H1 (cell line): ENCODE data around the gene KLK4. TPM values are rescaled to one million over a fixed set of nuclear protein-coding genes. Genes with fewer than 3 reads are reported as not detected.

Experiments used
- CTCF ChIA-PET: fragments of 300-600 bp; sonication (Branson Sonifier 250); formaldehyde crosslinking; loops from one replicate; lab custom pipeline; 2021; ENCODE audit not compliant: partially characterized antibody; lab: Charles Lee
- POLR2A ChIA-PET: fragments of 300-600 bp; sonication (Branson Sonifier 250); formaldehyde crosslinking; loops from one replicate; lab custom pipeline; 2021; ENCODE audit warnings: inconsistent platforms; ENCODE audit not compliant: partially characterized antibody; lab: Charles Lee
- DNase-seq, 2 experiments: peaks; one replicate each; pipeline versions ENCODE4 v3.0.0 to v3.0.0-alpha.2; 2010 to 2022; ENCODE audit warnings: low spot score in 2 of 2, low read depth in 1 of 2, mixed read lengths in 1 of 2
- FAIRE-seq: peaks from 2 replicates; lab custom pipeline; 2011; peaks lifted over from hg19 to GRCh38; lab: Jason Lieb, UNC
- H2AFZ ChIP-seq: 2 replicates; pipeline ENCODE4 v1.8.1; 2012; ENCODE audit warnings: low read length, inconsistent platforms
- H2AK5ac ChIP-seq: 2 replicates; pipeline ENCODE4 v1.6.1; 2013; ENCODE audit warnings: low read depth, low read length
- H2BK120ac ChIP-seq: replicated peaks from 2 replicates; pipeline ENCODE3; 2013; ENCODE audit warnings: low read depth, low read length, inconsistent platforms
- H2BK12ac ChIP-seq: 2 replicates; pipeline ENCODE4 v1.6.1; 2013; ENCODE audit warnings: low read depth, low read length
- H2BK15ac ChIP-seq: 2 replicates; pipeline ENCODE4 v1.6.1; 2013; ENCODE audit warnings: low read length
- H2BK20ac ChIP-seq: 2 replicates; pipeline ENCODE4 v1.6.1; 2013; ENCODE audit warnings: low read length
- H2BK5ac ChIP-seq: 2 replicates; pipeline ENCODE4 v1.6.1; 2013; ENCODE audit warnings: low read depth, low read length
- H3K14ac ChIP-seq: 2 replicates; pipeline ENCODE4 v1.6.1; 2013; ENCODE audit warnings: inconsistent platforms; ENCODE audit not compliant: insufficient read length
- H3K18ac ChIP-seq: 2 replicates; pipeline ENCODE4 v1.6.1; 2013; ENCODE audit warnings: low read length; ENCODE audit errors: extremely low read depth
- H3K23ac ChIP-seq: 2 replicates; pipeline ENCODE4 v1.6.1; 2013; ENCODE audit warnings: inconsistent platforms; ENCODE audit not compliant: insufficient read length
- H3K23me2 ChIP-seq: 2 replicates; pipeline ENCODE4 v1.6.1; 2013; ENCODE audit warnings: low read depth, low read length
- H3K27ac ChIP-seq: 2 replicates; pipeline ENCODE4 v1.6.1; 2011; ENCODE audit warnings: low read depth, low read length, inconsistent platforms
- H3K27me3 ChIP-seq, 4 experiments: replicated peaks in 1 of 4; 1 replicate in 1 of 4; 2 replicates in 3 of 4; pipeline versions ENCODE4 v1.6.1 to v1.8.1; 2011 to 2013; ENCODE audit warnings: low read length in 3 of 4, mild to moderate bottlenecking in 3 of 4, inconsistent platforms in 2 of 4, mixed read lengths in 2 of 4, moderate library complexity in 1 of 4; ENCODE audit not compliant: control insufficient read depth in 3 of 4, insufficient read depth in 3 of 4; ENCODE audit errors: extremely low read depth in 1 of 4
- H3K36me3 ChIP-seq, 4 experiments: 2 replicates each; pipeline versions ENCODE4 v1.6.1 to v1.8.1; 2011 to 2013; ENCODE audit warnings: mild to moderate bottlenecking in 4 of 4, low read length in 3 of 4, moderate library complexity in 2 of 4, control low read depth in 1 of 4, inconsistent platforms in 1 of 4; ENCODE audit not compliant: insufficient read depth in 4 of 4, control insufficient read depth in 2 of 4
- H3K4ac ChIP-seq: replicated peaks from 2 replicates; pipeline ENCODE3; 2013; ENCODE audit warnings: low read length, low read depth, mixed read lengths, inconsistent platforms; ENCODE audit not compliant: insufficient read length
- H3K4me1 ChIP-seq, 4 experiments: replicated peaks in 1 of 4; 1 replicate in 1 of 4; 2 replicates in 3 of 4; pipeline versions ENCODE4 v1.6.1 to v1.8.1; 2011 to 2013; ENCODE audit warnings: low read length in 3 of 4, inconsistent platforms in 2 of 4, mixed read lengths in 1 of 4; ENCODE audit not compliant: insufficient read depth in 4 of 4, control insufficient read depth in 3 of 4
- H3K4me2 ChIP-seq, 2 experiments: 2 replicates each; pipeline versions ENCODE4 v1.6.1 to v1.8.1; 2011 to 2013; ENCODE audit warnings: low read depth in 2 of 2, low read length in 2 of 2, control low read depth in 1 of 2, inconsistent platforms in 1 of 2, mild to moderate bottlenecking in 1 of 2; ENCODE audit not compliant: insufficient read depth in 1 of 2
- H3K4me3 ChIP-seq, 4 experiments: fragments of 200-600, 300-600 bp in 1 of 4; sonication (generic), shearing (Covaris generic), sonication (Bioruptor Twin) in 1 of 4; 2 replicates each; pipeline versions ENCODE4 v1.5.1 to v1.8.1; 2011 to 2016; ENCODE audit warnings: low read length in 4 of 4, low read depth in 3 of 4, control low read depth in 2 of 4, inconsistent platforms in 2 of 4, mild to moderate bottlenecking in 2 of 4, mixed read lengths in 1 of 4, moderate library complexity in 1 of 4; ENCODE audit not compliant: insufficient read depth in 2 of 4; ENCODE audit errors: extremely low read depth in 1 of 4
- H3K56ac ChIP-seq: replicated peaks from 2 replicates; pipeline ENCODE3; 2013; ENCODE audit warnings: low read depth, mild to moderate bottlenecking, mixed read lengths, low read length, inconsistent platforms; ENCODE audit not compliant: insufficient read length
- H3K79me1 ChIP-seq: 2 replicates; pipeline ENCODE4 v1.6.1; 2013; ENCODE audit warnings: low read depth, low read length, control low read depth
- H3K79me2 ChIP-seq, 2 experiments: 2 replicates each; pipeline versions ENCODE4 v1.6.1 to v1.8.1; 2012 to 2013; ENCODE audit warnings: low read length in 2 of 2, mild to moderate bottlenecking in 2 of 2, inconsistent platforms in 1 of 2; ENCODE audit not compliant: insufficient read depth in 2 of 2, control insufficient read depth in 1 of 2
- H3K9ac ChIP-seq, 4 experiments: replicated peaks in 1 of 4; 1 replicate in 1 of 4; 2 replicates in 3 of 4; pipeline versions ENCODE4 v1.6.1 to v1.8.1; 2011 to 2013; ENCODE audit warnings: low read depth in 3 of 4, low read length in 3 of 4, control low read depth in 2 of 4, mild to moderate bottlenecking in 2 of 4, moderate library complexity in 2 of 4, inconsistent platforms in 1 of 4; ENCODE audit errors: extremely low read depth in 1 of 4
- H3K9me3 ChIP-seq, 2 experiments: 2 replicates each; pipeline versions ENCODE4 v1.6.1 to v1.8.1; 2012 to 2013; ENCODE audit warnings: mild to moderate bottlenecking in 2 of 2, moderate library complexity in 2 of 2, control low read depth in 1 of 2, inconsistent platforms in 1 of 2, low read depth in 1 of 2, low read length in 1 of 2, mixed read lengths in 1 of 2; ENCODE audit not compliant: insufficient read depth in 2 of 2
- H4K20me1 ChIP-seq, 2 experiments: replicated peaks in 1 of 2; 2 replicates each; pipeline versions ENCODE3 to v1.8.1; 2011 to 2013; ENCODE audit warnings: inconsistent platforms in 2 of 2, low read length in 2 of 2, mild to moderate bottlenecking in 1 of 2; ENCODE audit not compliant: insufficient read depth in 2 of 2, control insufficient read depth in 1 of 2
- H4K5ac ChIP-seq: 2 replicates; pipeline ENCODE4 v1.6.1; 2013; ENCODE audit warnings: low read length, low read depth, mixed read lengths, inconsistent platforms; ENCODE audit not compliant: insufficient read length
- H4K8ac ChIP-seq: 2 replicates; pipeline ENCODE4 v1.8.0; 2013; ENCODE audit warnings: mild to moderate bottlenecking, moderate library complexity, low read length, inconsistent platforms; ENCODE audit not compliant: insufficient read depth; ENCODE audit errors: extremely low read depth
- H4K91ac ChIP-seq: replicated peaks from 2 replicates; pipeline ENCODE3; 2013; ENCODE audit warnings: low read length, mixed read lengths, inconsistent platforms; ENCODE audit not compliant: insufficient read length
- CHD2 ChIP-seq: IDR thresholded peaks from 2 replicates; pipeline ENCODE4 v1.6.1; 2012; ENCODE audit warnings: low read length, improper control_type of control experiment
- CREB1 ChIP-seq: IDR thresholded peaks from 2 replicates; pipeline ENCODE4 v1.6.1; 2012; ENCODE audit warnings: inconsistent platforms
- CTCF ChIP-seq, 3 experiments: IDR thresholded peaks; 1 replicate in 2 of 3; 2 replicates in 1 of 3; pipeline versions ENCODE4 v1.5.1 to v1.6.1; 2011; ENCODE audit warnings: low read length in 3 of 3, mild to moderate bottlenecking in 3 of 3, inconsistent platforms in 2 of 3, low read depth in 1 of 3, moderate library complexity in 1 of 3; ENCODE audit not compliant: insufficient read depth in 1 of 3; ENCODE audit errors: control extremely low read depth in 1 of 3
- KDM4A ChIP-seq: IDR thresholded peaks from one replicate; pipeline ENCODE4 v1.7.1; 2012; ENCODE audit warnings: low read depth, mild to moderate bottlenecking, moderate library complexity, low read length, inconsistent platforms; ENCODE audit not compliant: severe bottlenecking
- RAD21 ChIP-seq, 2 experiments: IDR thresholded peaks in 1 of 2; conservative IDR thresholded peaks in 1 of 2; 2 replicates each; pipeline ENCODE4 v1.6.1; 2011; ENCODE audit warnings: low read depth in 2 of 2, low read length in 2 of 2, improper control_type of control experiment in 1 of 2, inconsistent platforms in 1 of 2, mild to moderate bottlenecking in 1 of 2, moderate library complexity in 1 of 2
- WGBS, 2 experiments: shearing (Covaris generic) in 1 of 2; methylation state at CpG; one replicate each; pipeline versions ENCODE4 v1.1.6 to v1.1.7; 2013 to 2015; ENCODE audit warnings: low lambda C conversion rate in 2 of 2, mixed read lengths in 2 of 2, inconsistent platforms in 1 of 2, low coverage in 1 of 2, missing lambda C conversion rate in 1 of 2; ENCODE audit not compliant: insufficient replicate concordance in 2 of 2, insufficient coverage in 1 of 2, insufficient read length in 1 of 2; ENCODE audit errors: extremely low coverage in 1 of 2, missing lambda C conversion rate in 1 of 2; 5-methylcytosine and 5-hydroxymethylcytosine counted together
- polyA plus RNA-seq, 7 experiments: library from polyadenylated mRNA; depleted of rRNA in 3 of 7; stranded (reverse) in 5 of 7; unstranded in 2 of 7; fragments of >200 nt in 5 of 7; fragments of 200-250 nt in 2 of 7; gene quantifications; 1 replicate in 5 of 7; 2 replicates in 1 of 7; 4 replicates in 1 of 7; pipeline versions ENCODE4 v1.2.1 to v1.2.3, GENCODE V29; 2011 to 2013; ENCODE audit warnings: missing spikeins in 2 of 7, mixed read lengths in 2 of 7
- total RNA-seq: library from RNA; stranded (reverse); fragmentation: NEBNext Ultra II Directional; extraction: Animal tissue kit (Norgen Biotek cat#: 25700); gene quantifications from 2 replicates; pipeline ENCODE4 v1.2.1, GENCODE V29; 2021

KLK4 gene
- total and polyA plus RNA-seq, 2 of the 8 experiments (the other 6 are each of a cell fraction or from before 2014, with no cell fraction given) = 0.44 TPM; not detected in 1

- Histone ChIP-seq H2BK5ac (no peak overlapping the region), H2BK12ac (peak overlapping the region; percentile 13; the same call in 1 of the 2 replicates), H4K91ac (no peak overlapping the region), H3K4me1 (no peaks in the 10 kb centered on the region), H3K14ac (no peak overlapping the region), H3K4ac (no peak overlapping the region), H3K27ac (no peak overlapping the region), H2BK15ac (no peak overlapping the region), H2AFZ (no peak overlapping the region), H3K79me2 (no peaks in the 10 kb centered on the region), H3K18ac (no peak overlapping the region), H3K9ac (no peak overlapping the region), H4K20me1 (no peaks in the 10 kb centered on the region), H4K5ac (no peak overlapping the region), H3K4me2 (no peak overlapping the region), H3K79me1 (no peaks in the 10 kb centered on the region), H2BK120ac (no peak overlapping the region), H3K23ac (no peak overlapping the region), H2BK20ac (no peak overlapping the region), H3K27me3 (peaks cover 0 to 3% (median 1%) of the 10 kb centered on the region in 4 experiments; a peak in 2 of 7 replicates), H3K36me3 (no peaks in the 10 kb centered on the region), H4K8ac (no peak overlapping the region; the same call in 1 of the 2 replicates), H3K56ac (no peak overlapping the region), H3K23me2 (peaks cover 5% of the 10 kb centered on the region; the same call in 1 of the 2 replicates), H3K9me3 (no peaks in the 10 kb centered on the region; a peak in 1 of 4 replicates), H3K4me3 (no peak overlapping the region), H2AK5ac (no peak overlapping the region)
- DNase-seq (peak in 1 of 2 experiments; percentile 52), FAIRE-seq (no peak)
- ChIA-PET POLR2A (interaction anchor here (0.6 to 3.6 kb wide), 5 partner anchors 32 to 78 kb away, joined by 3 to 16 read pairs (median 5); no protein-coding TSS in a partner anchor), CTCF (interaction anchor here (0.8 to 2.6 kb wide), 12 partner anchors 9 to 224 kb away, joined by 3 to 12 read pairs (median 3); no protein-coding TSS in a partner anchor)
- 74% methylated on average over 25 of the region's 26 CpGs; no CpG with 5 or more reads in 1 of the 2 experiments for WGBS, 2 experiments
- peak; percentile 47 to 67 (median 60) for TF ChIP-seq CTCF (IDR thresholded peaks at IDR 0.05; ENCODE audit: control extremely low read depth in 1 of 3, insufficient read depth in 1 of 3, low read depth in 1 of 3, low read length in 3 of 3)
- peak; percentile 43 to 65 for TF ChIP-seq RAD21 (IDR thresholded peaks at IDR 0.05 in 1 of 2, conservative IDR thresholded peaks at IDR 0.05 in 1 of 2; ENCODE audit: low read depth in 2 of 2, low read length in 2 of 2)
- peak; percentile 50 for TF ChIP-seq KDM4A
- TF ChIP-seq CREB1 = peak; percentile 91
- no peak for TF ChIP-seq CHD2
Measured at GRCh38 chr19:50870417-50871089, 40.6 kb downstream of the KLK4 start.
